ENCODE measurements around the gene ARL9. TPM values are rescaled to one million over a fixed set of nuclear protein-coding genes. Genes with fewer than 3 reads are reported as not detected.

Gene ARL9
- total RNA-seq, 1 experiment from 2014 or later = not detected

- Histone ChIP-seq H2BK120ac (ENCODE audit: low read depth, low read length, poor library complexity, severe bottlenecking) (no peak overlapping the region), H4K91ac (ENCODE audit: insufficient read length, low read depth, low read length) (no peak overlapping the region), H2BK5ac (ENCODE audit: insufficient read length, low read length) (no peak overlapping the region), H2BK15ac (ENCODE audit: low read depth, low read length) (no peak overlapping the region), H3K9me3 (ENCODE audit: control insufficient read depth, low read depth, low read length) (no peaks in the 10 kb centered on the region), H3K79me1 (ENCODE audit: insufficient read depth, low read depth, low read length, poor library complexity, severe bottlenecking) (no peaks in the 10 kb centered on the region), H3K14ac (ENCODE audit: insufficient read depth, low read length) (no peak overlapping the region), H3K18ac (ENCODE audit: insufficient read length, low read depth, low read length) (no peak overlapping the region), H3K23me2 (ENCODE audit: insufficient read length, low read depth, low read length, poor library complexity, severe bottlenecking) (peaks cover 2% of the 10 kb centered on the region), H4K8ac (replicated peaks; ENCODE audit: insufficient read length, low read depth, low read length) (no peak overlapping the region), H3K4me2 (ENCODE audit: insufficient read depth, insufficient read length, low read length) (no peak overlapping the region), H3K56ac (ENCODE audit: insufficient read length, low read depth, low read length) (no peak overlapping the region), H3T11ph (ENCODE audit: low read length) (no peak overlapping the region), H3K27me3 (ENCODE audit: insufficient read depth, low read length) (peaks cover 20% of the 10 kb centered on the region; the same call in 1 of the 2 replicates), H2BK12ac (ENCODE audit: insufficient read length, low read depth, low read length) (no peak overlapping the region), H4K20me1 (ENCODE audit: control insufficient read depth, insufficient read depth, insufficient read length) (no peaks in the 10 kb centered on the region), H3K79me2 (ENCODE audit: insufficient read depth, low read length) (no peaks in the 10 kb centered on the region), H3K4ac (ENCODE audit: low read depth, low read length) (no peak overlapping the region), H3K9ac (ENCODE audit: extremely low read depth, insufficient read length, low read length) (no peak overlapping the region), H3K23ac (ENCODE audit: insufficient read length, low read depth, low read length) (no peak overlapping the region), H2AK5ac (ENCODE audit: insufficient read length, low read length) (no peak overlapping the region), H4K5ac (ENCODE audit: insufficient read length, low read depth, low read length) (no peak overlapping the region), H2AFZ (ENCODE audit: low read length) (no peak overlapping the region), H3K27ac (ENCODE audit: insufficient read length, low read depth, low read length) (no peak overlapping the region), H2BK20ac (ENCODE audit: low read depth, low read length, poor library complexity, severe bottlenecking) (no peak overlapping the region), H3K4me1 (ENCODE audit: insufficient read depth, low read length) (no peaks in the 10 kb centered on the region)
- no peak overlapping the region for H3K27ac Mint-ChIP-seq
- peak; percentile 40; the same call in 2 of the 3 replicates for TF ChIP-seq CTCF (conservative IDR thresholded peaks at IDR 0.05)
- H3K36me3 Mint-ChIP-seq (ENCODE audit: insufficient read depth in 1 of 3, low read depth in 3 of 3) = no peaks in the 10 kb centered on the region; a peak in 1 of 7 replicates
- WGBS (ENCODE audit: extremely low coverage, insufficient read length, low lambda C conversion rate) = no CpG with 5 or more reads among the region's 7 CpGs
- H3K27me3 Mint-ChIP-seq (ENCODE audit: low read depth) = peaks cover 11% of the 10 kb centered on the region
- no peak overlapping the region for H3K4me3 Mint-ChIP-seq
- peaks cover 0 to 2% of the 10 kb centered on the region in 2 experiments; a peak in 1 of 4 replicates for H3K4me1 Mint-ChIP-seq
- no peak for DNase-seq
- H3K9me3 Mint-ChIP-seq = no peaks in the 10 kb centered on the region
Measured at GRCh38 chr4:56535915-56536314, 30.3 kb downstream of the ARL9 start.

All from H9 (cell line).